Karpas-422 (cell line): Measurements from ENCODE around the gene TET2. TPM values are rescaled to one million over a fixed set of nuclear protein-coding genes. Genes with fewer than 3 reads are reported as not detected.

Source experiments
- DNase-seq: peaks from one replicate; pipeline ENCODE4 v3.0.0-alpha.2; 2015
- H2AFZ ChIP-seq: fragments of 200-600 bp; sonication (generic); 2 replicates; pipeline ENCODE4 v1.6.1; 2014; ENCODE audit warnings: antibody characterized with exemption, low read length, mixed read lengths
- H3K27ac ChIP-seq: fragments of 200-600 bp; sonication (generic); 2 replicates; pipeline ENCODE4 v1.5.1; 2014; ENCODE audit warnings: mild to moderate bottlenecking, low read length, moderate library complexity
- H3K27me3 ChIP-seq: fragments of 200-600 bp; sonication (generic); 2 replicates; pipeline ENCODE4 v1.6.1; 2014; ENCODE audit warnings: low read length, mixed read lengths
- H3K36me3 ChIP-seq: fragments of 200-600 bp; sonication (generic); 2 replicates; pipeline ENCODE4 v1.6.1; 2014; ENCODE audit warnings: low read length, mixed read lengths; ENCODE audit not compliant: insufficient read depth
- H3K4me1 ChIP-seq: fragments of 200-600 bp; sonication (generic); 2 replicates; pipeline ENCODE4 v1.6.1; 2014; ENCODE audit warnings: mild to moderate bottlenecking, low read length, mixed read lengths
- H3K4me2 ChIP-seq: fragments of 200-600 bp; sonication (generic); 2 replicates; pipeline ENCODE4 v1.6.1; 2014; ENCODE audit warnings: low read length, low read depth, mild to moderate bottlenecking; ENCODE audit not compliant: poor library complexity, severe bottlenecking
- H3K4me3 ChIP-seq: fragments of 200-600 bp; sonication (generic); 2 replicates; pipeline ENCODE4 v1.5.1; 2014; ENCODE audit warnings: mild to moderate bottlenecking, antibody characterized with exemption, low read length, mixed read lengths
- H3K79me2 ChIP-seq: fragments of 200-600 bp; sonication (generic); 2 replicates; pipeline ENCODE4 v1.6.1; 2014; ENCODE audit warnings: mild to moderate bottlenecking, low read length, mixed read lengths
- H3K9ac ChIP-seq: fragments of 200-600 bp; sonication (generic); 2 replicates; pipeline ENCODE4 v1.6.0; 2014; ENCODE audit warnings: low read length
- H3K9me2 ChIP-seq: fragments of 200-600 bp; sonication (generic), shearing (Covaris generic); replicated peaks from 2 replicates; pipeline ENCODE4 v1.6.0; 2014; ENCODE audit warnings: mild to moderate bottlenecking, low read length, moderate library complexity; ENCODE audit not compliant: insufficient read depth
- H3K9me3 ChIP-seq: fragments of 300-700, 200-600 bp; sonication (generic); 2 replicates; pipeline ENCODE4 v1.6.1; 2014; ENCODE audit warnings: low read length, mixed read lengths
- H4K20me1 ChIP-seq: fragments of 200-600 bp; sonication (generic); 2 replicates; pipeline ENCODE4 v1.6.1; 2014; ENCODE audit warnings: mild to moderate bottlenecking, antibody characterized with exemption, low read length, low read depth; ENCODE audit not compliant: insufficient read depth
- total RNA-seq: library from RNA; depleted of rRNA; stranded (reverse); fragments of >200 nt; shearing (Covaris generic); gene quantifications from 2 replicates; pipeline ENCODE4 v1.2.3, GENCODE V29; 2014; ENCODE audit warnings: low replicate concordance

Gene TET2
- total RNA-seq, 1 experiment from 2014 or later = 16.7 TPM

DNA sequence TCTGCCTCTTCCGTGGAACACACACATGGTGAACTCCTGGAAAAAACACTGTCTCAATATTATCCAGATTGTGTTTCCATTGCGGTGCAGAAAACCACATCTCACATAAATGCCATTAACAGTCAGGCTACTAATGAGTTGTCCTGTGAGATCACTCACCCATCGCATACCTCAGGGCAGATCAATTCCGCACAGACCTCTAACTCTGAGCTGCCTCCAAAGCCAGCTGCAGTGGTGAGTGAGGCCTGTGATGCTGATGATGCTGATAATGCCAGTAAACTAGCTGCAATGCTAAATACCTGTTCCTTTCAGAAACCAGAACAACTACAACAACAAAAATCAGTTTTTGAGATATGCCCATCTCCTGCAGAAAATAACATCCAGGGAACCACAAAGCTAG lies 87.9 kb downstream of the TET2 start:
- Histone ChIP-seq H2AFZ (no peak overlapping the region), H3K9me3 (no peaks in the 10 kb centered on the region), H3K79me2 (no peaks in the 10 kb centered on the region), H3K4me1 (no peaks in the 10 kb centered on the region), H3K4me2 (no peak overlapping the region), H3K4me3 (no peak overlapping the region), H3K27me3 (no peaks in the 10 kb centered on the region), H3K36me3 (no peaks in the 10 kb centered on the region), H3K9ac (no peak overlapping the region), H3K9me2 (peaks cover 3% of the 10 kb centered on the region; the same call in 1 of the 2 replicates), H3K27ac (no peak overlapping the region), H4K20me1 (no peaks in the 10 kb centered on the region)
- no peak for DNase-seq

DNA sequence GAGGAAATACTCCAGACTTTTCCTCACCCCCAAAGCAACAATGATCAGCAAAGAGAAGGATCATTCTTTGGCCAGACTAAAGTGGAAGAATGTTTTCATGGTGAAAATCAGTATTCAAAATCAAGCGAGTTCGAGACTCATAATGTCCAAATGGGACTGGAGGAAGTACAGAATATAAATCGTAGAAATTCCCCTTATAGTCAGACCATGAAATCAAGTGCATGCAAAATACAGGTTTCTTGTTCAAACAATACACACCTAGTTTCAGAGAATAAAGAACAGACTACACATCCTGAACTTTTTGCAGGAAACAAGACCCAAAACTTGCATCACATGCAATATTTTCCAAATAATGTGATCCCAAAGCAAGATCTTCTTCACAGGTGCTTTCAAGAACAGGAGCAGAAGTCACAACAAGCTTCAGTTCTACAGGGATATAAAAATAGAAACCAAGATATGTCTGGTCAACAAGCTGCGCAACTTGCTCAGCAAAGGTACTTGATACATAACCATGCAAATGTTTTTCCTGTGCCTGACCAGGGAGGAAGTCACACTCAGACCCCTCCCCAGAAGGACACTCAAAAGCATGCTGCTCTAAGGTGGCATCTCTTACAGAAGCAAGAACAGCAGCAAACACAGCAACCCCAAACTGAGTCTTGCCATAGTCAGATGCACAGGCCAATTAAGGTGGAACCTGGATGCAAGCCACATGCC lies 89.7 kb downstream of the TET2 start:
- H3K9me2 ChIP-seq = peaks cover 2% of the 10 kb centered on the region; the same call in 1 of the 2 replicates
- no peak overlapping the region for H3K4me3 ChIP-seq
- H3K9ac ChIP-seq = no peak overlapping the region
- H3K4me1 ChIP-seq = no peaks in the 10 kb centered on the region
- H3K79me2 ChIP-seq = no peaks in the 10 kb centered on the region
- H3K9me3 ChIP-seq = no peaks in the 10 kb centered on the region
- no peaks in the 10 kb centered on the region for H3K36me3 ChIP-seq
- H3K27ac ChIP-seq = no peak overlapping the region
- no peak overlapping the region for H3K4me2 ChIP-seq
- no peaks in the 10 kb centered on the region for H3K27me3 ChIP-seq
- no peaks in the 10 kb centered on the region for H4K20me1 ChIP-seq
- no peak overlapping the region for H2AFZ ChIP-seq
- no peak for DNase-seq

DNA sequence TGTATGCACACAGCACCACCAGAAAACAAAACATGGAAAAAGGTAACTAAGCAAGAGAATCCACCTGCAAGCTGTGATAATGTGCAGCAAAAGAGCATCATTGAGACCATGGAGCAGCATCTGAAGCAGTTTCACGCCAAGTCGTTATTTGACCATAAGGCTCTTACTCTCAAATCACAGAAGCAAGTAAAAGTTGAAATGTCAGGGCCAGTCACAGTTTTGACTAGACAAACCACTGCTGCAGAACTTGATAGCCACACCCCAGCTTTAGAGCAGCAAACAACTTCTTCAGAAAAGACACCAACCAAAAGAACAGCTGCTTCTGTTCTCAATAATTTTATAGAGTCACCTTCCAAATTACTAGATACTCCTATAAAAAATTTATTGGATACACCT lies 90.2 kb downstream of the TET2 start:
- DNase-seq = no peak
- H3K36me3 ChIP-seq = no peaks in the 10 kb centered on the region
- H3K9me3 ChIP-seq = no peaks in the 10 kb centered on the region
- H2AFZ ChIP-seq = no peak overlapping the region
- no peak overlapping the region for H3K27ac ChIP-seq
- H3K4me1 ChIP-seq = no peaks in the 10 kb centered on the region
- no peaks in the 10 kb centered on the region for H3K79me2 ChIP-seq
- H4K20me1 ChIP-seq = no peaks in the 10 kb centered on the region
- H3K4me2 ChIP-seq = no peak overlapping the region
- no peak overlapping the region for H3K4me3 ChIP-seq
- H3K9ac ChIP-seq = no peak overlapping the region
- H3K9me2 ChIP-seq = no peaks in the 10 kb centered on the region
- H3K27me3 ChIP-seq = no peaks in the 10 kb centered on the region

DNA sequence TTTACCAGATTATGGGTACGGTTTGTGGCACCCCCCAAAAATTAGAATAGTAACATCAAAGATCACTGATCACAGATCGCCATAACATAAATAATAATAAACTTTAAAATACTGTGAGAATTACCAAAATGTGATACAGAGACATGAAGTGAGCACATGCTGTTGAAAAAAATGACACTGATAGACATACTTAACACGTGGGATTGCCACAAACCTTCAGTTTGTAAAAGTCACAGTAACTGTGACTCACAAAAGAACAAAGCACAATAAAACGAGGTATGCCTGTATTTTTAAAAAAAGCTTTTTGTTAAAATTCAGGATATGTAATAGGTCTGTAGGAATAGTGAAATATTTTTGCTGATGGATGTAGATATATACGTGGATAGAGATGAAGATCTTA lies 93.4 kb downstream of the TET2 start:
- Histone ChIP-seq H2AFZ (no peak overlapping the region), H3K4me1 (no peaks in the 10 kb centered on the region), H3K79me2 (no peaks in the 10 kb centered on the region), H3K9ac (no peak overlapping the region), H3K4me3 (no peak overlapping the region), H3K27me3 (no peaks in the 10 kb centered on the region), H3K9me3 (no peaks in the 10 kb centered on the region), H3K27ac (no peak overlapping the region), H3K36me3 (no peaks in the 10 kb centered on the region), H4K20me1 (no peaks in the 10 kb centered on the region), H3K9me2 (no peaks in the 10 kb centered on the region), H3K4me2 (no peak overlapping the region)
- DNase-seq = no peak

DNA sequence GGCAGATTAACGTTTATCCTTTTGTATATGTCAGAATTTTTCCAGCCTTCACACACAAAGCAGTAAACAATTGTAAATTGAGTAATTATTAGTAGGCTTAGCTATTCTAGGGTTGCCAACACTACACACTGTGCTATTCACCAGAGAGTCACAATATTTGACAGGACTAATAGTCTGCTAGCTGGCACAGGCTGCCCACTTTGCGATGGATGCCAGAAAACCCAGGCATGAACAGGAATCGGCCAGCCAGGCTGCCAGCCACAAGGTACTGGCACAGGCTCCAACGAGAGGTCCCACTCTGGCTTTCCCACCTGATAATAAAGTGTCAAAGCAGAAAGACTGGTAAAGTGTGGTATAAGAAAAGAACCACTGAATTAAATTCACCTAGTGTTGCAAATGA lies 94.8 kb downstream of the TET2 start:
- Histone ChIP-seq H3K79me2 (no peaks in the 10 kb centered on the region), H3K4me2 (no peak overlapping the region), H3K36me3 (no peaks in the 10 kb centered on the region), H3K27ac (no peak overlapping the region), H3K9me3 (no peaks in the 10 kb centered on the region), H4K20me1 (no peaks in the 10 kb centered on the region), H3K4me1 (no peaks in the 10 kb centered on the region), H2AFZ (no peak overlapping the region), H3K9ac (no peak overlapping the region), H3K9me2 (no peaks in the 10 kb centered on the region), H3K27me3 (no peaks in the 10 kb centered on the region), H3K4me3 (no peak overlapping the region)
- DNase-seq = no peak

DNA sequence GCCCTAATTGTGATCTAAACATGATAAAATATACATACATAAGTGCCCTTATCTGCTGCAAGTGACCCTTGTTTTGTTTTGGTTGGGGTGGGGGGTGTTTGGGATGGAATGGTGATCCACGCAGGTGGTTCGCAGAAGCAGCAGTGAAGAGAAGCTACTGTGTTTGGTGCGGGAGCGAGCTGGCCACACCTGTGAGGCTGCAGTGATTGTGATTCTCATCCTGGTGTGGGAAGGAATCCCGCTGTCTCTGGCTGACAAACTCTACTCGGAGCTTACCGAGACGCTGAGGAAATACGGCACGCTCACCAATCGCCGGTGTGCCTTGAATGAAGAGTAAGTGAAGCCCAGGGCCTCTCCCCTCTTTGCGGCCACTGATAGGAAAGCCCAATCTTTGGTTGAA lies 96.8 kb downstream of the TET2 start:
- no peak overlapping the region for H2AFZ ChIP-seq
- no peaks in the 10 kb centered on the region for H4K20me1 ChIP-seq
- H3K27ac ChIP-seq = no peak overlapping the region
- H3K27me3 ChIP-seq = no peaks in the 10 kb centered on the region
- H3K4me1 ChIP-seq = no peaks in the 10 kb centered on the region
- no peaks in the 10 kb centered on the region for H3K9me2 ChIP-seq
- no peak for DNase-seq
- no peaks in the 10 kb centered on the region for H3K36me3 ChIP-seq
- H3K9me3 ChIP-seq = no peaks in the 10 kb centered on the region
- no peaks in the 10 kb centered on the region for H3K79me2 ChIP-seq
- H3K4me2 ChIP-seq = no peak overlapping the region
- H3K4me3 ChIP-seq = no peak overlapping the region
- H3K9ac ChIP-seq = no peak overlapping the region

DNA sequence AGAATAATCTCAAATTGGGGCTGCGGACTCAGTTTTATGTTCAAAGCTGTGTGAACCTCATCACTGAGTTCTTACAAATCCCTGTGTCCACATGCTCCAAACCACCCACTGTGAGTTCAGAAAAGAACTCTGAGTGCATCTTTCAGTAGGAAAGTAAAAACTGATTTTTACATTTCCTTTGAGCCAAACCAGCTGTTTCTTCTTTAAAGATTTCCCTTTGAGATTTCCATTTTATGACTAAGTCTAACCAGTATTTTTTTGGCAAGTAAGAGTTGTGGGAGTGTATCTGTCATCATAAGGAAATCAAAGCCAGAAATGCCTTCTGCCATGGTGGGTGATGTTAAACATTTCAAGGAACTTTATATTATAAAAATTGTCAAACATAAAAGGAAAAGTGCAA lies 100.0 kb downstream of the TET2 start:
- H4K20me1 ChIP-seq = no peaks in the 10 kb centered on the region
- no peak overlapping the region for H3K27ac ChIP-seq
- no peaks in the 10 kb centered on the region for H3K79me2 ChIP-seq
- H3K27me3 ChIP-seq = no peaks in the 10 kb centered on the region
- H3K9me2 ChIP-seq = no peaks in the 10 kb centered on the region
- no peak for DNase-seq
- no peak overlapping the region for H3K4me3 ChIP-seq
- H3K4me1 ChIP-seq = no peaks in the 10 kb centered on the region
- no peaks in the 10 kb centered on the region for H3K9me3 ChIP-seq
- H3K4me2 ChIP-seq = no peak overlapping the region
- no peak overlapping the region for H2AFZ ChIP-seq
- no peak overlapping the region for H3K9ac ChIP-seq
- H3K36me3 ChIP-seq = no peaks in the 10 kb centered on the region

DNA sequence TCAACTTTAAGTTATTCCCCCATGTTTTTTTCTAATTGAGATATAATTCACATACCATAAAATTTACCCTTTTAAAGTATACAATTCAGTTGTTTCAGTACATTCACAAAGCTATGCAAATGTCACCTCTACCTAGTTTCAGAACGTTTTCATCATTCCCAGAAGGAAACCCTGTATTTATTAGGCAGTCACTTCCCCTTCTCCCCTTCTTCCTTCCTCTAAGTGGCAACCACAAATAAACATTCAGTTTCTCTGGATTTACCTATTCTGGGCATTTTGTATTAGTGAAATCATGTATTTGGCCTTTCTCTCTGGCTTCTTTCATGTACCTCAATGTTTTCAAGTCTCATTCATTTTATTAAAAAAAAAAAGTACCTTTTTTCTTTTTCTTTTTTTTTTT lies 101.9 kb downstream of the TET2 start:
- H3K4me1 ChIP-seq = no peaks in the 10 kb centered on the region
- H3K4me3 ChIP-seq = no peak overlapping the region
- no peaks in the 10 kb centered on the region for H4K20me1 ChIP-seq
- no peaks in the 10 kb centered on the region for H3K9me2 ChIP-seq
- H3K27ac ChIP-seq = no peak overlapping the region
- H3K9me3 ChIP-seq = no peaks in the 10 kb centered on the region; the same call in 1 of the 2 replicates
- H3K36me3 ChIP-seq = no peaks in the 10 kb centered on the region
- no peak for DNase-seq
- H3K27me3 ChIP-seq = no peaks in the 10 kb centered on the region
- no peaks in the 10 kb centered on the region for H3K79me2 ChIP-seq
- no peak overlapping the region for H3K4me2 ChIP-seq
- H2AFZ ChIP-seq = no peak overlapping the region
- H3K9ac ChIP-seq = no peak overlapping the region
